Measurements from ENCODE around the gene PITPNM3.

GRCh38 chr17:6605142-6605541 lies 48.8 kb upstream of the PITPNM3 start:
- TF ChIP-seq CTCF (IDR thresholded peaks at IDR 0.05) (no peak), POLR2A (IDR thresholded peaks at IDR 0.05) (no peak)

Data from gastroesophageal sphincter (tissue), 3 donors.